ENCODE results near the gene SPACA6. TPM values are rescaled to one million over a fixed set of nuclear protein-coding genes. Genes with fewer than 3 reads are reported as not detected.
"Not testable (repeated sequence)": the region's sequence is repeated elsewhere in the genome, so short reads cannot be mapped to it uniquely, and the experiment has no call there.

Gene SPACA6, protein sequence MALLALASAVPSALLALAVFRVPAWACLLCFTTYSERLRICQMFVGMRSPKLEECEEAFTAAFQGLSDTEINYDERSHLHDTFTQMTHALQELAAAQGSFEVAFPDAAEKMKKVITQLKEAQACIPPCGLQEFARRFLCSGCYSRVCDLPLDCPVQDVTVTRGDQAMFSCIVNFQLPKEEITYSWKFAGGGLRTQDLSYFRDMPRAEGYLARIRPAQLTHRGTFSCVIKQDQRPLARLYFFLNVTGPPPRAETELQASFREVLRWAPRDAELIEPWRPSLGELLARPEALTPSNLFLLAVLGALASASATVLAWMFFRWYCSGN
- 0.98 and 4.7 TPM in 2 replicates for total RNA-seq (2014; rRNA removed; shearing (Covaris generic))

DNA sequence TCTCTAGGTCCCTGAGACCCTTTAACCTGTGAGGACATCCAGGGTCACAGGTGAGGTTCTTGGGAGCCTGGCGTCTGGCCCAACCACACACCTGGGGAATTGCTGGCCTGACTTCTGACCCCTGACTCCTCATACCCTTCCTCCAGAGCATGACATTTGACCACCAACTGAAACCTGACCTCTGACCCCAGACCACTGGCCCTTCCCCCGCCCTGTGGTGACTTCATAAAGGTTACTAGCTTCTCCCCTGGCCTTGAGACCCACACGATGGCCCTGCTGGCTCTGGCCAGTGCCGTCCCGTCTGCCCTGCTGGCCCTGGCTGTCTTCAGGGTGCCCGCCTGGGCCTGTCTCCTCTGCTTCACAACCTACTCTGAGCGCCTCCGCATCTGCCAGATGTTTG is at the start of gene SPACA6:
TSS of gene SPACA6 (plus strand) at position 71 of the 400 bp plus-strand sequence. CDS start at position 268, 197 bp downstream.
- in situ Hi-C loops (cut with HindIII; ENCODE audit: low sequenced_read_pairs) = no loop called here
- no peak for DNase-seq (ENCODE audit: low spot score)

DNA sequence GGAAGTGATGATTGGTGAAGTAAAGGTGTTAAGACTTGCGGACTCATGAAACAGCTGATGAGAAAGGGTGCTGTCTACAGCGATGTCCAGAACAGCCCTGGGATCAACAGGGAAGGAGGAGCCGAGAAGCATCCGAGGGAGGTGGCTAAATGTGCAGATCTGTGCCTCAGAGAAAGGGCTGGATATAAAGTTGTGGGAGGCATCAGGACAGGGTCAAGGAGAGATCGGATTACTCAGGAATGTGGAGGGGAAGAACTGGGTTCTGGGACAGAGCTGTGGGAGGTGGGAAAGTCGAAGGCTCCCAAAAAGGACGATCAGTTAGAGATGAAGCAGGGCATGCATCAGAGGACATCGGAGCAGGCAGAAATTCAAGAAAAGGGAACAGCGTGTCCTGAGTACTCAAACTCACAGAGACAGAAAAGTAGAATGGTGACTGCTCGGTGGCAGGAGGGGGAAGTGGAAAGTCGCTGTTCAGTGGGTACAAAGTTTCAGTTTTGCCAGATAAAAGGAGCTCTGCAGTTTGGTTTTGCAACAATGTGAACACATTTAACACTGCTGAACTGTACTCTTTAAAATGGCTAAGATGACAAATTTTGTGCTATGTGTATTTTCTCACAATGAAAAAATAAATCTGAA is 48.4 kb upstream of the SPACA6 start:
- in situ Hi-C loops (cut with HindIII; ENCODE audit: low sequenced_read_pairs) = no loop called here
- DNase-seq (ENCODE audit: low spot score) = no peak

DNA sequence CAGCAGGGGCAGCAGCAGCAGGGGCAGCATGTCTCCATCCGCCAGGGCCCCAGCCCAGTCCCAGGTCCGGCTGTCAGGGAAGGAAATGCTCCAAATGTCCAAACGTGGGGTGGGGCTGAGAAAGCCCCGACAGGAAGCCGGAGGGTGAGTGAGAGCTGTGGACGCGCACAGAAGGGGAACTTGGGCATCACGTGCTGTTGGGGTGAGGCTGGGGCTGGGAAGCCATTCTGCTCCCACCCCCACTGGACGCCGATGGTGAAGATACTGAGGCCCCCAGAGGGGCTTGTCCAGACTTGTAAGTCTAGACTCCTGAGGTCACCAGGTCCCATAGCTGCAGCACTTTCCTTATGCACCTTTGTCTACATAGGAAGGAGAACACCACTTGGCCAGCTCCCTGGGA is 46.4 kb upstream of the SPACA6 start, which contains the start of gene SIGLEC14:
TSS of gene SIGLEC14 (minus strand) at position 96 of the 400 bp plus-strand sequence. CDS start at position 30, 66 bp downstream.
- DNase-seq (ENCODE audit: low spot score); in situ Hi-C loops (cut with HindIII; ENCODE audit: low sequenced_read_pairs): not testable (repeated sequence)

DNA sequence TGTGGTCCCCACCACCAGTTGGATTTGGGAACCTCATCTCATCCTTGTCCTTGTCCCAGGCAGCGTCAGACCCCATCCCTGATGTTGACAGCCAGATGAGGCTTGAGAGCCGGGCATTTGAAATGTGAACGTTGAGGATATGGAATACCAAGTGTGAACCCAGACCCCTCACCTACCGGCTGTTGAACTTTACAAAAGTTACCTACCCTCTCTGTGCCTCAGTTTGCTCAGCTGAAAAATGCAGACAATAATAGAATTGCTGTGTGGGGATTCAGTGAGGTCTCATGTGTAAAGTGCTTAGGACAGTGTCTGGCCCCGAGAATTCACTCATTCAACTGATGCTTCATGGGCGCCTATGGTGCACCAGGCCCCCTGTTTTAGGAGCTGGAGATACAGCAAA is 45.8 kb upstream of the SPACA6 start:
- in situ Hi-C loops (cut with HindIII; ENCODE audit: low sequenced_read_pairs) = no loop called here
- no peak for DNase-seq (ENCODE audit: low spot score)

DNA sequence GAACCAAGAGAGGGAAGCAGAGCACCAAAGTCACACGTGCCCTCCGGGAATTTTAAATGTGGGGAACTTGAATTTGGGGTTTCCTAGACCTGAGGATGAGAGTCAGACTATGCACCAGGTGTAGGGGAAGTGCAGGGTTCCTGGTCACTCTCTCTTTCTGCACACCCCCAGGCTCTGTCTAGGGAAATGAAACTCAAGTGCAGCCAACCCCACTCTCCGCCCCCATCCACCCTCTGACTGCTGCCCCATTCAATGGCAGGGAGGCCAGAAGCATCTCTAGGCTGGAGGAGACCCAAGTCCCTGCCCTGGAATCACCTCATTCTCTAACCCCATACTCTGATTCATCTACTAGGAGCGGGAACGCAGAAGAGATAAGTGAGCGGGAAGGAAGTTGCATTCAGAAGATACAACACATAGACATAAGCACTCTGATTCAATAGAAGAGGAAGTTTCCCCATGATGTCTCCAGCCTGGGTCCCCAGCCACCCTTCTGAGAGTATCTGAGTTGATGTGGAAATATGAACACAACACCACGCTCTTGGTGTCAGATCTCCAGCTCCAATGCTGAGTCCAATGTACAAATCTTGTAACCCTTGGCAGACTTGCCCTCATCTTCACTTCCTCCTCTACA is 41.8 kb upstream of the SPACA6 start:
- in situ Hi-C loops (cut with HindIII; ENCODE audit: low sequenced_read_pairs) = no loop called here
- no peak for DNase-seq (ENCODE audit: low spot score)

DNA sequence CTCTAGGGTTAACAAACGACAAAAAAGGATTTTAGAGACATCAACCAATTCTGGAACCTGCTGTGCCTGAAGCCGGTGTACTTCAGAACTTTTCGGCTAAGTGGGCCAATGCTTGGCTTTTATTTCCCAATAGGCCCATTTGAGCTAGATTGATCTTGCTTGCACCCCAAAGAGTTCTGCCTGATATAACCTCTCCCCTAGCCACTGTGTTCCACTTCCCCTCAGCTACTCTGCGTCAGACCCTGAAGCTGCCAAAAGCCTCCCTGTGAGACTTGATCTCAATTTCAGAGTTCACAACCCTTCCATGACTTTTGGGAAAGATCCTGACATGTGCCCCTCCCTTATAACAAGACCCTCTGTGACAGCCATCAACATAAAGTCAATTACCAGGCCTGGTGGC is 40.9 kb upstream of the SPACA6 start:
- DNase-seq (ENCODE audit: low spot score) = no peak
- in situ Hi-C loops (cut with HindIII; ENCODE audit: low sequenced_read_pairs) = no loop called here

DNA sequence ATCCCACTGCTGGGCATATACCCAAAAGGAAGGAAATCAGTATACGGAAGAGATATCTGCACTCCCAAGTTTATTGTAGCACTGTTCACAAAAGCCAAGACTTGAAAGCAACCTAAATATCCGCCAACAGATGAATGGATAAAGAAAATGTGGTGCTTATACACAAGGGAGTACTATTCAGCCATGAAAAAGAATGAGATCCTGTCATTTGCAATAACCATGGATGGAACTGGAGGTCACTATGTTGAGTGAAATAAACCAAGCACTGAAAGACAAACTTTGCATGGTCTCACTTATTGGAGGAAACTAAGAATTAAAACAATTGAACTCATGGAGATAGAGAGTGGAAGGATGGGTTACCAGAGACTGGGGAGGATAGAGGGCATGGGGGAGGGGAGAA is 40.0 kb upstream of the SPACA6 start:
- DNase-seq (ENCODE audit: low spot score) = no peak
- in situ Hi-C loops (cut with HindIII; ENCODE audit: low sequenced_read_pairs) = no loop called here

DNA sequence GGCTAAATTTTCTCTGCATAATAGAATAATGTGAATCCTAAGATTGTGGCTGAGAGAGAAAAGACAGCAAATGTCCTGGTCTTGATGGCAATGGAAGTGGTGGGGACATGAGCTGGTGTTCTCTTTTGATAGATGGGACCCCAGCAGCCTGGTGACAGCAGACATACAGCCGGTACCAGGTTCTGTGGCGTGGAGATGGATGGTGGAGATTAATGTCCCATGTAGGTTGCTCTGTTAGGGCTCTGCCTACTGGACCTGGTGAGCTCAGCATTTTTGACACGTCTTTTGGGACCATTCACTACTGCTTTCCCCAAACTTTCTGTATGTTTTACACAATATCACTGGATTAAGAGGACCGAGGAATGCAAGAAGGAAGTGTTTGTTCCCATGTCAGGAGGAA is 38.3 kb upstream of the SPACA6 start:
- in situ Hi-C loops (cut with HindIII; ENCODE audit: low sequenced_read_pairs) = no loop called here

DNA sequence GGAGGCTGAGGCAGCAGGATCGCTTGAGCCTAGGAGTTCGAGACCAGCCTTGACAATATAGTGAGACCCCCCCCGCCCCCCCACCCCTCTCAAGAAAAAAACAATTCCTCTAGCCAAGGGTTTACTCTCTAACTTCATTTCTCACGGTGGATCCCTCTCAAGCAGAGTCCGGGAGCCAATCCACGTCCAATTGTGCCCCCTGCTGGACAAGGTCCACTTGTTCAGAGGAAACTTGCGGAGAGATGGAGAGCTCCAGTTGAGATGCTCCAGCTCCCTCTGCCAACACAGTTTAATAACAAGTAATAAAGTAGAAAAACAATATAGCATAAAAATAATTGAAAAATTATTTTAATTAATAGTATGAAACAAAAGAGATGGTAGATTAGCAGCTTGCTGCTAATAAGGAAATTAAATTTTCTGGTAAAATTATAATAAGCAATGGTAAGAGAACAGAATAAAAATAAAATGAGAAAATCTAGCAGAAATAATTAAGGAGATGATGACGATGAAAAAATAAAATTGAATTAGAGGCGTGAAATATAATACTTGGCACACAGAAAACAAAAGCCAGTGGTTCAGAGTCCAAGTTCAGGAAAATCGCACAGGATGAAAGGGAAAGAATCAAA is 32.0 kb upstream of the SPACA6 start:
- in situ Hi-C loops (cut with HindIII; ENCODE audit: low sequenced_read_pairs) = no loop called here
- peak; percentile 82 for DNase-seq (ENCODE audit: low spot score)

More for the DNA sequence above, 38.3 kb upstream of the SPACA6 start:
- no peak for DNase-seq (ENCODE audit: low spot score)

DNA sequence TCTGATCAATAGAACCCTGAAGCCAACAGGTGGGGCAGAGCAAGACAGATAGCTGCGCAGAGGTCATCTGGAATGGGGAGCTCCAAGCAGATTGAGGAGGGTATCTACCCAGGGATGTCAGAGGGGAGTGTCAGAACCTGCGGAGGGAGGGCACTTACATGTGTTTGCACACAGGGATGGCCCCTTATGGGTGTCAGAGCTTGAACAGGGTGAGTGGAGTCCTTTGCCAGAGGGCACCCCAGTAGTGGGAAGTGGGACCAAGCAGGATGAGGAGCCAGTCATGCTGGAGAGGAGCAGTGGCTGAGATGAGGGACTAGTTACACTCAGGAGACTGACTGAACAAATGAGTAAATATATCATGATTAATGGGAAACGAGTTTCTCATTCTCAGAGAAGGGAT is 29.5 kb upstream of the SPACA6 start:
- in situ Hi-C loops (cut with HindIII; ENCODE audit: low sequenced_read_pairs) = no loop called here
- DNase-seq (ENCODE audit: low spot score) = no peak

DNA sequence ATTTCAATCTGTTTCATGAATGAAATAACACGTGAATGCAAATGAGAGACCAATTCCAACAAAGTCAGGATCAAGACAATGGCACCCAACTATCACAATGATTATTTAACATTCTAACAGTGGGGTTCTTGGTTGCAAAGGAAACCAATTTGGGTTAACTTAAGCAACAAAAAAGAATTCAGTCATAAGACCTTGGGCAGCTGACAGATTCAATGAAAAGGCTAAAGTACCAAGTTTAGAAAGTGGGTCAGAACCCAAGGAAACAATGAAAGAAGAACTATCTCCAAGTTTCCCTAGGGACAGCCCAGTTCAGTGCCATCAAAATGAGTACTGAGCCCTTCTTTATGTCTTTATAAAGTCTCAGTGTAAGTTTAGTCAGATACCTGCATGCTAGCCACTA is 29.0 kb upstream of the SPACA6 start:
- in situ Hi-C loops (cut with HindIII; ENCODE audit: low sequenced_read_pairs) = no loop called here
- peak; percentile 8 for DNase-seq (ENCODE audit: low spot score)

DNA sequence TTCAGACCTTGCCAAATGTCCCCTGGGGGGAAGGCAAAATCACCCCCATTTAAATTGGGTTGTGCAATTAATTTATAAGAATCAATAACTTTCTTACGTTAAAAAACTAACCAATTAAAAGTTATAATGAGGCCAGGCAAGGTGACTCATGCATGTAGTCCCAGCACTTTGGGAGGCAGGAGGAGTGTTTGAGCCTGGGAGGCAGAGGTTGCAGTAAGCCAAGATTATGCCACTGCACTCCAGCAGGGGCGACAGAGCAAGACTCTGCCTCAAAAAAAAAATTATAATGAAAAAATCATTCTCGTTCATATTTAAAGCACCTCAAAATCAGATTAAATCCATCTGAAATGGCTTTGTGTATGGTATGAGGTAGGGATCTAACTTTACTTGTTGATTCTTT is 28.1 kb upstream of the SPACA6 start:
- in situ Hi-C loops (cut with HindIII; ENCODE audit: low sequenced_read_pairs) = no loop called here
- no peak for DNase-seq (ENCODE audit: low spot score)

DNA sequence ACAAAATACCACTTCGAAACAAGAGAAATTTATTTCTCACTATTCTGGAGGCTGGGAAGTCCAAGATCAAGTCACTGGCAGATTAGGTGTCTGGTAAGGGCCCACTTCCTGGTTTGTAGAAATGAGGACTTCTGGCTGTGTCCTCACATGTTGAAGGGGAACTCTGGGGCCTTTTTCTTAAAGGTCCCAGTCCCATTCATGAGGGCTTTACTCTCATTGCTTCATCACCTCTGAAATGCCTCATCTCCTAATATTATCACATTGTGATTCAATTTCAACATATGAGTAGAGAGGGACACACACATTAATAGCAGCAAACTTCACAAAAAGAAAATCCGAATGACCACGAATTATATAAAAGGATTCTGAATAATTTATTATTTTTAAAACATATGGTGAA is 24.9 kb upstream of the SPACA6 start:
- DNase-seq (ENCODE audit: low spot score) = no peak
- in situ Hi-C loops (cut with HindIII; ENCODE audit: low sequenced_read_pairs) = no loop called here

DNA sequence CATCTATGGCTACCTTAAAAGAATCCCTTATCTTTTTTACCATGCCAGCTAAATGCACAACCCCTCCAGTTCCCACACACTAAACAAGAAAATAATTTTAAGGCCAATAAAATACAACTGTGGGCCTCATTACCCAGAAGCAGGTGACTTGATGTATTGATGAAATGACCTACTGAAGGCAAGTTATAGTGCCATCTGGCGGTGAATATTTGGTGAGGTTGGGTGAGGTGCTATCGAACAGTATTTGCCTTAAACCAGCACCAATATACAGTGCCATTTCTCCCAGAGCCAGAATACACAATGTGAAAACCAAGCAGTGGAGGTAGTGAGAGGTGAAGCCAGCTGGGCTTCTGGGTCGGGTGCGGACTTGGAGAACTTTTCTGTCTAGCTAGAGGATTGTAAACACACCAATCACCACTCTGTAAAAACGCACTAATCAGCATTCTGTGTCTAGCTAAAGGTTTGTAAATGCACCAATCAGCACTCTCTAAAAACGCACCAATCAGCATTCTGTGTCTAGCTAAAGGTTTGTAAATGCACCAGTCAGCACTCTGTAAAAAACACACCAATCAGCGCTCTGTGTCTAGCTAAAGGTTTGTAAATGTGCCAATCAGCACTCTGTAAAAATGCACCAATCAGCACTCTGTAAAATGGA is 17.1 kb upstream of the SPACA6 start:
- not testable (repeated sequence) for DNase-seq (ENCODE audit: low spot score)

DNA sequence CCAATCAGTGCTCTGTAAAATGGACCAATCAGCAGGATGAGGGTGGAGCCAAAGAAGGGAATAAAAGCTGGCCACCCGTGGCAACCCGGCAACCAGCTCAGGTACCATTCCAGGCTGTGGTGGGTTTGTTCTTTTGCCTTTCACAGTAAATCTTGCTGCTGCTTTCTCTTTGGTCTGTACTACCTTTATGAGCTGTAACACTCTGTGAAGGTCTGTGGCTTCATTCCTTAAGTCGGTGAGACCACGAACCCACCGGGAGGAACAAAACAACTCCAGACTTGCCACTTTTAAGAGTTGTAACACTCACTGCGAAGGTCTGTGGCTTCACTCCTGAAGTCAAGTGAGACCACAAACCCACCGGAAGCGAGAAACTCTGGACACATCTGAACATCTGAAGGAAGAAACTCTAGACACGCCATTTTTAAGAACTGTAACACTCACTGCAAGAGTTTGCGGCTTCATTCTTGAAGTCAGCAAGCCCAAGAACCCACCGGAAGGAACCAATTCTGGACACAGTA is 16.5 kb upstream of the SPACA6 start:
- DNase-seq (ENCODE audit: low spot score) = no peak
- in situ Hi-C loops (cut with HindIII; ENCODE audit: low sequenced_read_pairs) = no loop called here

More for the DNA sequence above, 17.1 kb upstream of the SPACA6 start:
- in situ Hi-C loops (cut with HindIII; ENCODE audit: low sequenced_read_pairs) = not testable (repeated sequence)

DNA sequence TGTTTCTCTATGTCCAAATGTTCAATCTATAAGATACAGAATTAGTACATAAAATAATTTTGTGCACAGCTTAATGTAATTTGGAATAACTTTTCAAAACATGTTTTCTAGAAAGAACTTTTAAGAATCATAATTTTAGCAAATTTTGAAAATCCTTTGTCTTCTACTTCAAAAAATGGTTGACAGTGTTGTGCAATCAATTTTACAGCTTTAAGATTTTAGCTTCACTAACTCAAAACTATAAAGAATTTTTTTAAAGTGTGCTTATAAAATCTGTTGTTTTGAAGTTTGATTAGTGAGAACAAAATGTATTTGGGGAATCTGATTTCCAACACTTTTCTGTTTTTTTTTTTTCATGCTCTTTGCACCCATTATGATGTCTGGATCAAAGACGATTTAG is 12.7 kb upstream of the SPACA6 start:
- in situ Hi-C loops (cut with HindIII; ENCODE audit: low sequenced_read_pairs) = no loop called here
- no peak for DNase-seq (ENCODE audit: low spot score)

DNA sequence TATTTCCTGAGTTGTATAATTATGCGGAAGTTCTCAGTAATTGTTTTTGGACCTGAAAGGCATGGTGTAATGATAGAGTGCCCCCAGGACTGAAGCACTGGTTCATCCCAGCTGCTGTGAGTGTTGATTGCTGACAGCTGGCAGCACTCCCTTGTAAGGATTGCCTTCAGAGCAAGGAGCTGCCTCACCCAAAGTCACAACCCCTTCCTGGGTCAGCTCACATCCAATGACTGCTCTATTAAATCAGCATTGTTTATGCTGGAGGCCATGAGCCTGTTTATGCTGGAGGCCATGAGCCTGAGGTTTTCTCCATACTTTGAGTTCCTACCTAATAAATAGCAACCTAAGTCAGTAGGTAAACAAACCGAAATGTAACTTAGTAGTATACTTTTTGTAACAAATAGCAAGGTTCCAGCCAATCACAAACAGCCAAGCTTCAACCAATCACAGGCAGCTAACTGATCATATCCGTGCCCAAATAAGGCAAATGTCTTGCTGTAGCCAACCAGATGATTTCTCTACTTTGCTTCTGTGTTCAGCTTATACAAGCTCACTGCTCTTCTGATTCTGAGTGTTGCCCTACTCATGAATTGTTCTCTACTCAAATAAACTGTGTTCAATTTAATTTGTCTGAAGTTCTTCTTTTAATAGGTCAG is 11.7 kb upstream of the SPACA6 start:
- no peak for DNase-seq (ENCODE audit: low spot score)
- in situ Hi-C loops (cut with HindIII; ENCODE audit: low sequenced_read_pairs) = no loop called here

DNA sequence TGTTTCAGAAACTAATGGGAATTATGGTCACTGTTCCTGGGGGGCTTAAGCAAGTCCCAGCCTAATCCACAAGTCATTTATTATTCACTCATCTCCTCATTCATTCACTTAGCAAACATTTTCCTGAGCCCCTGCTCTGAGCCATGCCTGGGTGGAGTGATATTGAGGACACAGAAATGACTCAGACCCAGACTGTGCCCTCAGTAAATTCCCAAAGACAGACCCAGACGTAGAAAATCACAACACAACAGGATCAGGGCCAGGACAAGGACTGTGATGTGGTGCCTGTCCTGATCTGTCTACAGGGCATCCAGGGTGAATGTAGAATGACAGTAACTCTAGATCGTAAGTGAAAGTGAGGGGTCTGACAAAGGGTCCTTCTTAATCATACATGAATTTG is 7.0 kb upstream of the SPACA6 start:
- in situ Hi-C loops (cut with HindIII; ENCODE audit: low sequenced_read_pairs) = no loop called here
- DNase-seq (ENCODE audit: low spot score) = no peak
